Vagina (tissue), 2 donors: ENCODE measurements around the gene SPAG8.

Experiments used
- POLR2A ChIP-seq, 2 donors: fragments of 450-650 bp; IDR thresholded peaks; one replicate each; pipeline ENCODE4 v1.6.1; 2017; ENCODE audit warnings: antibody characterized with exemption in 2 of 2, mild to moderate bottlenecking in 2 of 2, moderate library complexity in 2 of 2
- POLR2AphosphoS5 ChIP-seq, 2 donors: sonication (generic); formaldehyde crosslinking; IDR thresholded peaks; one replicate each; pipeline ENCODE4 v1.9.0; 2017; ENCODE audit warnings: antibody characterized with exemption in 2 of 2, mild to moderate bottlenecking in 2 of 2, low read depth in 1 of 2; ENCODE audit not compliant: insufficient read depth in 1 of 2
- TF ChIP-seq, protein P1 (sequence below), 3 experiments: fragments of 450-650 bp in 2 of 3; fragments of 200-600 bp in 1 of 3; sonication (generic) in 1 of 3; IDR thresholded peaks; one replicate each; pipeline ENCODE4 v1.5.1; 2017 to 2019; ENCODE audit warnings: antibody characterized with exemption in 3 of 3, mild to moderate bottlenecking in 2 of 3, moderate library complexity in 2 of 3

GRCh38 chr9:35791297-35791921 lies 20.7 kb downstream of the SPAG8 start, which contains the start of gene NPR2:
- TF ChIP-seq, protein P1, sequence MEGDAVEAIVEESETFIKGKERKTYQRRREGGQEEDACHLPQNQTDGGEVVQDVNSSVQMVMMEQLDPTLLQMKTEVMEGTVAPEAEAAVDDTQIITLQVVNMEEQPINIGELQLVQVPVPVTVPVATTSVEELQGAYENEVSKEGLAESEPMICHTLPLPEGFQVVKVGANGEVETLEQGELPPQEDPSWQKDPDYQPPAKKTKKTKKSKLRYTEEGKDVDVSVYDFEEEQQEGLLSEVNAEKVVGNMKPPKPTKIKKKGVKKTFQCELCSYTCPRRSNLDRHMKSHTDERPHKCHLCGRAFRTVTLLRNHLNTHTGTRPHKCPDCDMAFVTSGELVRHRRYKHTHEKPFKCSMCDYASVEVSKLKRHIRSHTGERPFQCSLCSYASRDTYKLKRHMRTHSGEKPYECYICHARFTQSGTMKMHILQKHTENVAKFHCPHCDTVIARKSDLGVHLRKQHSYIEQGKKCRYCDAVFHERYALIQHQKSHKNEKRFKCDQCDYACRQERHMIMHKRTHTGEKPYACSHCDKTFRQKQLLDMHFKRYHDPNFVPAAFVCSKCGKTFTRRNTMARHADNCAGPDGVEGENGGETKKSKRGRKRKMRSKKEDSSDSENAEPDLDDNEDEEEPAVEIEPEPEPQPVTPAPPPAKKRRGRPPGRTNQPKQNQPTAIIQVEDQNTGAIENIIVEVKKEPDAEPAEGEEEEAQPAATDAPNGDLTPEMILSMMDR (IDR thresholded peaks at IDR 0.05): no peak
- TF ChIP-seq POLR2AphosphoS5 (IDR thresholded peaks at IDR 0.05; ENCODE audit: insufficient read depth in 1 of 2, low read depth in 1 of 2) (no peak), POLR2A (IDR thresholded peaks at IDR 0.05) (peak in 1 of 2 donors; percentile 32)
